Body of pancreas (tissue), 4 donors: ENCODE results near the gene TSC1.

ENCODE experiments used
- CTCF ChIP-seq, 7 experiments: fragments of 450-650 bp in 4 of 7; fragments of 200-600 bp in 3 of 7; sonication (generic) in 3 of 7; IDR thresholded peaks; one replicate each; pipeline ENCODE4 v1.5.1; 2016 to 2019; ENCODE audit warnings: antibody characterized with exemption in 7 of 7
- POLR2A ChIP-seq, 3 donors: fragments of 450-650 bp; IDR thresholded peaks; one replicate each; pipeline ENCODE4 v1.6.1; 2016; ENCODE audit warnings: antibody characterized with exemption in 3 of 3, mild to moderate bottlenecking in 2 of 3

- TF ChIP-seq CTCF (IDR thresholded peaks at IDR 0.05) (no peak), POLR2A (IDR thresholded peaks at IDR 0.05) (no peak)
Measured at GRCh38 chr9:132873403-132873802, 71.0 kb downstream of the TSC1 start.
